HG03280 (cell line): ENCODE data around the gene CRTC1.

ENCODE experiments used
- ATAC-seq: cut with Tn5 transposase; IDR thresholded peaks from one replicate; pipeline ENCODE4 v1.9.1; 2021; ENCODE audit warnings: mild to moderate bottlenecking, moderate library complexity; ENCODE audit not compliant: unreplicated experiment

Gene CRTC1

DNA sequence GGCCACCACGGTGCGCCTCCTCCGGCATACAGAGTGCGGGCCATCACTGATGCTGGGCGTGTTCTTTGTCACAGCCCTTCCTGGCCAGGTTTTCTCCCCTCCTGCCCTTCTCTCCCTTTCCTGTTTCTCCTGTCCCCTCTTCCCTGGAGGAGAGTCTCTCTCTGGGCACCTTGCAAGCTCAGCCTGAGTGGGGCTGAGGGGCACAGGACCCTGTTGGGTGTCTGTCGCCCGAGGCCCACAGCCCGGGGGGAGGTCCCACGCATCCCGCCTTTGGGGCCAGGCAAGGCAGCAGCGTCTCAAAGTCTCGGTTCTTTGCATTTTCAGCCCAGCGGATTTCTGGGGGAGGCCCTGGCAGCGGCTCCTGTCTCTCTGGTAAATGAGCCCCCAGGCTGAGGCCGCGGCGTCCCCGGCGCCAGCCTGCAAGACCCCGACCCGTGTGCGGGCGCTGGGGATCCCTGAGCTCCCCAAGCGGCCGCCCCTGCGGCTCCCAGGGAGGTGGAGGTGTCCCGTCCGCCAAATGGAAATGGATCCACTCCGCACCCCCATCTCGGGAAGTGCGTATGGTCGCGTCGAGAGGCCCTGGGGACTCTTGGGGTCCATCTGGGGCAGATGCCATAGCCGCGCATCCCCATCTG, 60.4 kb downstream of the CRTC1 start:
- ATAC-seq, result no peak

DNA sequence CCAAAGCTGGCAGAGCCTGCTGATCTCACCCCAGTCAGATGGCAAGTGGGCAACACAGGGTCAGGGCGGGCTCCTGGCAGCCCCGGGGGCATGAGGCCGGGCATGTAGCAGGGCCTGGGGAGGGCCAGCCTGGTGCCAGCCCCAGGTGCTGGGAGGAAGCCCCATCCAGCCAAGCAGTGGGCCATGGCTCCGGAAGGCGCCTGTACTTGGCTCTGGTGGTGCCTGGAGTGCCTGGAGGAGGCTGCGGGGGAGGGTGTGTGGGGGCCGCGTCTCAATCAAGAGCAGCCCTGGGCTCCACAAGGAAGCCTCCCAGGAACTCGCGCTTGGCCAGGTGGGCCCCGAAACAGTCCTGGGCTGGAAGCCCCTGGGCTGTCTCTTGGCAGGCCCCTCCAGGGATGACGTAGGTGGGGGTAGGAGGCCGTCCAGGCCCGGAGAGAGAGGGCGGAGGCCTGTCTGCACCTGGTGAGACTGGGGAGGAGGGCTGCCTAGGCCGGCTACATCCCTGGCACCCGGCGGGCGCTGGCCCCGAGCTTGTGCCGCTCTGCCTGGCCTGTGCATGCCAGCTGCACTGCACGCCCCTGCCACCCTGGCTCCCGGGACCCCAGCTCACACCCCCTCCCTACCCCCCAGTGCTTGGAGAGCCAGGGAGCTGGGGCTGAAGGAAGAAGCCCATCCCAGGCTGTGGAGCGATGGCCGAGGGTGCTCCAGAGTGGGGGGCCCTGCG, 61.7 kb downstream of the CRTC1 start:
- no peak for ATAC-seq

DNA sequence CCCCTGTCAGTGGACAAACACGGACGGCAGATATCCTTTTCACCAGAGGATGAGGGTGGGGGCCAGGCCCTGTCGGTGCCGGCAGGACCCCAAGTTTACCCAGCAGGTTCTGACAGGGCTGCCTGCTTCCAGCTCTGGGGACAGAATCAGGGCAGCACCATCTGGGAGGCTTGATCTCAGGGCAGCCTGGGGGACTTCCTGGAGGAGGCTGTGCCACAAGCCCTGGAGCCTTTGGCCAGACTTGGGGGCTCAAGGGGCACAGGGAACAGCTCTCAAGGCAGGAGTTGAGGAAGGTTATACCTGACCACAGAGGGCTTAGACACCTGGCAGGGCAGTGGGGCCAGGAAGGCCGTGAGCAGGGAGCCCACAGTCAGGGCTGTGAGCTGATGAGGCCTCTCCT, 62.5 kb downstream of the CRTC1 start:
- no peak for ATAC-seq

DNA sequence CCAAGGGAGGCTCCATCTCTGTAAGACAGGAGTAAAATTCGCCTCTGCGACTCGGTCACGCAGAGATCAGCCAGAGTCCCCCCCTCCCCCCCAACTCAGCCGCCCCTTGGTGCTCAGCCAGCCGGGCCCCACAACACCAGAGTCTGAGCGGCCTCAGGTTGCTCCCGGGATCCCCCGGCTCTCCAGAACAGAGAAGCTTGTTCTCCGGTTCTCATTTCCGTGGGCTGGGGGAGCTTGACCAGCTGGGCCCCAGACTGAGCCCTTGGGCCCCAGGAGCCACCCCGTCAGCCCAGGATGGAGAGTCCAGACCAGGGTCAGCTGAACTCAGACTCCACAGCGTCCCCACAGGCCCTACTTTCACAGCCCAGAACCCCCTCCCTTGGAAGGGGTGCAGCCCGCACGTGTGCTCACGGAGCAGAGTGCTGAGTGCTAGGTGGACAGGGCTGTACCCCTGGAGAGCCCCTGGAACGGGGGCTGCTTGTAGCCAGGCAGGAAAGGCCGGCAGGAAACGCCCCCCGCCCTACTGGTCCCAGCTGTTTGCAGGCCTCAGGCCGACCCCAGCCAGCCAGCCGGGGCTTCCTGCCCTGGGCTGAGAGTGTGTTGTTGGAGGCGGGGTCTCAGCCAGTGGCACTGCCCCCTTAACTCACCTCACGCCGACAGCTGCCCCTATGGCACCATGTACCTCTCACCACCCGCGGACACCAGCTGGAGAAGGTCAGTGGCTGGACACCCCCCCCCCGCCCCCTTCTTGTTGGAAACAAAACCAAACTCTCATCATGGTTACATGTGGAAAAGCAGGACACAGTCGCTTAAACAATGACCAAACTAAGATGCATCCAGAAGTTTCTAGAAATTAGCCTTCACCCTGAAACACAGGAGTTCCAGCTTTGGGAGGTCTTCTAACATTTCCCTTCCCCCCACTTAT, 63.2 kb downstream of the CRTC1 start:
- no peak for ATAC-seq

DNA sequence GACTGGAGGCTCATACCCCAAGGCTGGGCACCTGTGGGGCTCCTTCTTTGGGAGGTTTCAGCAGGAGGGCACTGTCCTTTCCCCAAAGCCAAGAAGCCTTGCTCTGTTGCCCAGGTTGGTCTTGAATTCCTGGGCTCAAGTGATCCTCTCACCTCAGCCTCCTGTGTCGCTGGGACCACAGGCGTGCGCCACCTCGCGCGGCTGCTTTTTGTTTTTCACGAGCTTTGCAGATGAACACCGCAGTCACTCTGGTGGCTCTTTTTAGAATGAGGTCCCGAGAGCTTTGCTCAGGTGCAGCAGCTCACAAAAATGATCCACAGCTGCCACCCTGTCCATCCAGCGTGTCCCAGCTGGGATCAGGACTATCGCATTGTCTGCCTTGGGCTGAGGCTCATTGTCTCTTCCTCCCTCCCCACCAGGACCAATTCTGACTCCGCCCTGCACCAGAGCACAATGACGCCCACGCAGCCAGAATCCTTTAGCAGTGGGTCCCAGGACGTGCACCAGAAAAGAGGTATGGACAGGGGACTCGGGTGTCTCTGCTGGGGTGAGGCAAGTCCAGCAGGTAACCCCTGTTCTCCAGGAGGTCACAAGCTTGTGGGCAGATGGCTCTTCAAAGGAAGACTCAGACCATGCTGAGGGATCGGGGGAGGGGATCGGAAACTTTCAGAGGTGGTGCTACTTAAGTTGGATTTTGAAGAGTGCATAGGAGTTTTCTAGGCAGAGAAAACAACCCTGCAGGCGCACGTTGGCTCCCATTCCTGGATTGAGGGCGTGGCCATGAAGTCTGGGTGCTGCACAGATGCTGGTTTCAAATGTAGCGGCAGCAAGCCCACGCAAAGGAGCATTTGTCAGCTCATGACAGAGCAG, 66.1 kb downstream of the CRTC1 start:
- ATAC-seq, result no peak

DNA sequence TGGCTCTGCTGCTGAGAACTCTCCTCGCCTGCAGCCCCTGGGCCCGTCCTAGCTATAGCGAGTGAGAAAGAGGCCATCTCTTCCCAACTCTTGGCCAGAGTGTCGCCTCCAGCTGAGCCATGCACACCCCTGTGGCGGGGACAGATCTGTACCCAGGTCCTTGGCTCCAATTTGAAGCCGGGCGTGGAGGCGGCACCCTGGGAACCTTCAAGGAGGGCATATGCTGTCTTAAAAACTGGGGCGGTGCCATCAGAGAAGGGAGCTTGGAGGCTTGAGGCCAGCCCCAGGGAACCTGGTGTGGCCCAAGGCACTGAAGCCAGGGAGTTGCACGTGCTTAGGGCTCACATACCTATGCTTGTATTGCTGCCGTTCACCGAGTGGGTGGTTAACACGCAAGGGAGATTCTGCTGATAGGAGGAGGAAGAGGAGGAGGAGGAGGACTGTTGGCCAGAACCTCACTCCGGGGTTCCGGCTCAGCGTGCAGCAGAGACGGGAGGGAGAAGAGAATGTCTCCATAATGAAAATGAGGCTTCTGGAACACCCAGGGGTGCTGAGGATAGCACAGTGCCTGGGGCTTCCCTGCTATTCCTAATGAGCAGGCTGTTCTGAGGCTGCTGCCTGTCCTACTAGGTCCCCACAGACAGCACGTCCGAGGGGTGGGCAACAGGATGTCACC, 67.0 kb downstream of the CRTC1 start:
- no peak for ATAC-seq

DNA sequence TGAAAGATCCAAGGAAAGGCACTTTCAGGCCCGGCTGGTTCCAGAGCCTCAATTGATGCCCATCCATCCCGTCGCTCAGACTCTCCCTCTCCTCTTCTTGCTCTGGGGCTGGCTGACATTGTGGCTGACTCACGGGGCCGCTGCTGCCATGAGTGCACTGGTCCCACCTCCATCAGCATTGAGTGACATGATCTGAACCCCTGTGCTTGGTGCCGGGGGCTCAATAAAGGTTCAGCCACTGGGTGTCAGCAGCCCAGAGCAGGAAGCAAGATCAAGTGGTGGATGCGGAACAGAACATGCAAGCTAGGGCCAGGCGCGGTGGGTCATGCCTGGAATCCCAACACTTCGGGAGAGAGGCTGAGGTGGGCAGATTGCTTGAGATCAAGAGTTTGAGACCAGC, 68.1 kb downstream of the CRTC1 start:
- ATAC-seq, result no peak

DNA sequence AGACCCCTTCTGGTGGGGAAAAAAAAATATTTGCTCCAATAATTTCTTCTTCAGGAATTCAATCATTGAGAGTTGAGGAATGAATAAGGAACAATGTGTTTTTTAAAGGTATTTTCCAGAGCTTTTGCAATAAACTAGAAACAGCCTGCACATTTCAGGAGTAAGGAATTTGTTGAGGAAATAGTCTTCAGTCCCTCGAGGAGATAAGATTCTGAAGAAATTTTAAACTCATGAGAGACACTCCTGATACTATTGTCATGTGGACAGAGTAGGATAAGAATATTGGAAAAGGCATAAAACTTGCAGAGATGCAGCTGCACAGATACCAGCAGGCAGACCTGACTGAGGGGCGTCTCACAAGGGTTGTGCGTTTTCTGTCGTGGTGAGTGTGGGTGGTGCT, 71.0 kb downstream of the CRTC1 start:
- no peak for ATAC-seq

DNA sequence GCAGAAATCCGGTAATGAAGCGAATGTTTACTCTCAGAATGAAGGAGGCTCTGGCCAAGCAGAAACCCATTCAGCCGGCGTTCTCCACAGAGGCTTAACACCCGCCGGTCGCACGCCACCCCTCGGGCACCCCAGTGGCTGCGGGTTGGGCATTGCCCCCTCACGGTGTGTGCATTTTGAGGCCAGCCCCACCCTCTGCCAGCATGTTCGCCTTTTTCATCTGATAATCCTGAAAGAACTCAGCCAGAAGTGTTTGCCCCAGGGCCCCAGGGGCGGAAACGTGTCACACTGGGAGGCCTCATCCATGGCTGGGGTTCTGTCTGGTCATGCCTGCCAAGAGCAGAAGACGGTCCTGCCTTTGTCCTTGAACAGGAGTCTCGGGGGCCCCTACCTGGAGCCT, 73.4 kb downstream of the CRTC1 start:
- ATAC-seq, result no peak

DNA sequence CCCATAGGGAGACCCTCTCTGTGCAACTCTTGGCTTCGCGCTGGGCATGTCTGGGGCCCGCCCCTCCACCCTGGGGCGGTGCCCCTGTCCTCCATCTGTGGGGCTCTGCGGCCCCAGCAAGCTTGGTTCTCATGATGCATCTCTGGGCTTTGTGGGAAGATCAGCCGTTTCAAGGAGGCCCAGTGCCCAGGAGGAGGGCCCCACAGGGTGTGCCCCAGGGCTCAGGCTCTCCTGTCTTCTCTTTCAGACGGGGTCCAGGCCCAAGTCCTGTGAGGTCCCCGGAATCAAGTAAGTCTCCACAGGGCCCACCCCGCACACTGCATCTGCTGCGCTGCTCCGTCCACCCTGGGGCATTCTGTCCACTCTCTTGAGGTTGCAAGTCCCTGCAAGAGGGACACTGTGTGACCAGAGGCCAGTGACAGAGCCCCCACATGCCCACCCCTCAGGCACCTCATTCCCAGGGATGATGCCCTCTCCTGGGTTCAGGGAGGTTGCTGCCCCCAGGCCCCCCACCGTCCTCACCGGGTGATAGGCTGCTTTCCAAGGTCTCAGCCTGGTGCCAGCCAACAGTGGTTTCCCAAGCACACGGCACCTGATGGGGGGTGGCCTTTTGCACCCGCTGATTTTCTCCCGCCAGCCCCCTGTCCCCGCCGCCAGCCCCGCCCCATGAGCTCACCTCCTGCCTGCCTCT, 76.0 kb downstream of the CRTC1 start:
- no peak for ATAC-seq

DNA sequence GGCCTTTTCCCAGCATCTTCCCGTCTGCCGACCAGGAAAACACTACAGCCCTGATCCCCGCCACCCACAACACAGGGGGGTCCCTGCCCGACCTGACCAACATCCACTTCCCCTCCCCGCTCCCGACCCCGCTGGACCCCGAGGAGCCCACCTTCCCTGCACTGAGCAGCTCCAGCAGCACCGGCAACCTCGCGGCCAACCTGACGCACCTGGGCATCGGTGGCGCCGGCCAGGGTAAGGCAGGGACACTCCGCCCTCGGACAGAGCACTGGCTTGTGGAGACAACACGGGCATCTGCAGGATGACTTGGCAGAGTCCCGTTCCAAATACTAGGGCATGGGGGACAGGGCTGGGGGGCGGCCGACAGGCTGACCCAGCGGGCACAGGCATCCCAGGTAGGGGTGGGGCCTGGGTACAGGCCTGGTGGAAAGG, 76.5 kb downstream of the CRTC1 start:
- ATAC-seq, result no peak

DNA sequence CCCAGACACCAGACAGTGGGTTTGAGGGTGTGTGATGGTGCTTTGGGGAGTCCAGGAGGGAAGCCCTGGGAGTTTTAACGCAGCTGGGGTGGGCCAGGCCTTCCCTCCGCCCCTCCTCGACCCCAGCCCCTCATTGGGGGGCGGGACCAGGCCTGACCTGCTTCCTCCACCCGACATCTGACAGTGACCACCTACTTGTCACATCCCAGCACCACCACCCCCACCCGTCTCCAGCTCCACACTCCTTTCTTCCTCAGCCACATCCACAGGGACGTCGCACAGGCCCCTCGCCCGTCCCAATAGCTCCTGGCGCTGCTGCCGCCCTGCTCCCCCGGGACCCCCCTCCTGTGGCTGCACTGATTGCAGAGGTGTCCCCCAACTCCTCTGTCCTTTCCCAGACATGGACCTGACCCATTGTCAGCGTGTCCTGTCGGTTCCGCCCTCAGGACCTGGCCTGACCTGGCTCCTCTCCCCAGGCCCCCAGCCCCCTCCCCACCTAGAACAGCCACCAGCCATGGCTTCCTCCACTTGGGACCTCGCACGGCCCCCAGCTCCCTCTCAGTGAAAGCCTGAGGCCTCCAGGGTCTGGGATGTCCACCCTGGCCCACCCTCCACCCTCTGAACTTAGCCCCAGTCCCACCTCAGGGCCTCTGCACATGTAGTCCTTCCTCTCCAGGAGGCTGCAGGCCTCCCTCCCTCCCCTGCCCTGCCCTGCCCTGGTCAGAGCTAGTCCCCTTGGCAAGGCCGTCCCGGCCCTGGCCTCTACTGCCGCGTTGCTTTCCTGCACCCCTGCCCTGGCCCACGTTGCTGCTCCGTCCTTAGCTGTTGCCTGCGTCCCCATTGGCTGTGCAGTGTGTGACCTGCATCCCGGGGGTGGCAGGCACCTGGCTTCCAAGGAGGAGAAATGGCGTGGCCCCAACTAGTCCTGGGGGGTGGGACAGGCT, 77.2 kb downstream of the CRTC1 start:
- ATAC-seq, result no peak

DNA sequence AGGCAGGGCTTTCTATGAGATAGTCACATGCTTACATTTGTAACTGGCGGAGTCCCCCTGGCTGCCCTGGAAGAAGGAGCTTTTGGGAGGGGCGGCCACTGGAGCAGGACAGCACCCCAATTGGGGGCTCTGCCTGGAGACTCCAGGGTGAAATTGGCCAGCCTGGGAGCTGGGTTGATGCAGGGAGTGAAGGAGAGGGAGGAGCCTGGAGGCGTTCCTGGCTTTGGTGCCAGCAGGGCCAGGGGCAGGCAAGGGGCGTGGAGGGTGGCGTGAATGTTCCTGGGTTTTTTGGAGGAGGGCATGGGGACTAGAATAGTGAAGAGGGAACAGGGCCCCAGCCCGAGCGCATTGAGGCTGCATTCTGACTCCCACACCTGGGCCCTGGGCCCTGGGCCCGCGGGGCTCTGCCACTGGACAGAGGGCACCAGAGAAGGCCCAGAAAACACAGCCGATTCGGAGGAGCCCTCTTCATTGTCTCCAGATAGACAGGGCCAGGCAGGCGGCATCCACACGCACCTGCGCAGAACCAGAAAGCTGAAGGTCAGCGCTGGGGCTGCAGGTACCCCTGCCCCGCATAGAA, 78.1 kb downstream of the CRTC1 start:
- ATAC-seq, result no peak

DNA sequence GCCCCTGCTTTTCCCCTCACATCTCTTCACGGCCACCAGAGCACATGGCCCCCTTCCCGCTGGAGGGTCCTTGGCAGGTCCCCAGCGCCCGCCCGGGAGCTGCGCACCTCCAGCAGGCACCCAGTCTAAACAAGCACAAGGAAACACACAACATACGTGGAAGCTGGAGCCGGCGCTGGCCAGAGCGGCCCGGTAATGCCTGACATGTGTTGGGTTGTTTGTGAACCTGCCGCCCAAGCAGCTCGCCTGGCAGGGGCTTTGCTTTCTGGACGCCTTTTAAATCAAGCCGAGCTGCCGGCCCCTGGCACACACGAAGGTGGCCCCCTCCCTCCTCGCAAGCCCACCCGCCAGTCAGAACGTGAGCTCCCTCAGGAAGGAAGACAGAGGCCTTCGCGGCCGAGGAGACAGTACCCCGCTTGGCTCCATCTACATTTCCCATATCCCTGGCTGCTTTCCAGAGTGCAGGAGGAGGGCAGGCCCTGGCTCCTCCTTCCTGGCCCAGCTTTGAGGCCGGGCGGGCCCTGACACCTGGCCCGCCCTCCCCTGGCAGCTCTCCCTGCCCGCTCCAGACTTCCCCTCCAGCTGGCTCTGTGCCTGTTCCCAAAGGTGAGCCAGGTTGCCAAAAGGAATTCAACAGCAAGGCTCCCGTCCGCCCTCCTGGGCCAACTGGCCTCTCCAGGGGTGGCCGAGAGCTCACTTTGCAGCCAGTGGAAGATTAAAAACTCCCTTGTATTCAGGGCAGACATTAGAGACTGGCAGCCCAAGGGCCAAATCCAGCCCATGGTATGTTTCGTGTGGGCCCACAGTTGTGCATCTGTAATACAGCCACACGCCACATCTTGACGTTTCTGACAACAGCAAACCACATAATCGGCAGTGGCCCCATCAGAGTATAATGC, 78.9 kb downstream of the CRTC1 start:
- no peak for ATAC-seq

DNA sequence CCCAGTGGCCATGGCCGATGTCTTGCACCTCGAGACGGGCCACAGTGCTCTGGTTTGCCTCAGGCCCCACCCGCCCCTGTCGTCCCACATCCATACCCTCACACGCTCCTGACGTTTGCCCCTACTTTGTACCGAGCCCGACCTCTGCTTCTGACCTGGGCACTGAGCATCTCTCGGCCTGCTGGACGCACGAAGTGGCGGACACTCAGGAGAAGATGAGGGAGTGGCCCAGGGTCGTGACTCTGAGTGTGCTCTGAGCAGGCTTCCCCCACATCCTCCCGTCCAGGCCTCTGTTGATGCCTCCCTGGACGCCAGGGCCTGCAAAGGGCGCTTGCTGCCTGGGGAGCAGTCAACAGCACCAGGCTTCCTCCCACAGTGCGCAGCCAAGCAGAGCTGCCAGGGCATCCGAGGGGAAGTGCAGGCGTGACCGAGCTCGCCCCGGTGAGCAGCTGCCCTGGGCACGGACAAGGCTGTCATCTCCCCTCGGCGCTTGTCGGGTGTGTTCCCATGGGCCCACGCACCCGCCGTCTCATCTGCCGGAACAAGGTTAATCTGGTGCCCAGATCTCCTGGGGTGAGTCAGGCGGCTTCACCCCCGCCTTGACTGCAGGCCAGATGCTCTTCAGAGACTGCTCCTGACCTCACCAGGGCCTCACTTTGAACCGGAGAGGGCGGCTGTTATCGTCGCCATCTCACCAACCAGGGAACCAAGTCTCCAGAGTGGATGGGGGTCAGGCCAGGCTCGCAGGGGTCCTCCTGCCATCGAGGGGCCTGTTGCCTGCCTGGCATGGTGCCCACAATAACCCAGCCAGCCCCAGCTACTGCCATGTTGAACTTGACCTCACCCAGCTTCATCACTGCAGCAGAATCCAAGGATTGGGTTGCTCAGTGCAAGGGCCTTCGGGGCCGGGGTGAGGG, 80.5 kb downstream of the CRTC1 start:
- ATAC-seq, result no peak

DNA sequence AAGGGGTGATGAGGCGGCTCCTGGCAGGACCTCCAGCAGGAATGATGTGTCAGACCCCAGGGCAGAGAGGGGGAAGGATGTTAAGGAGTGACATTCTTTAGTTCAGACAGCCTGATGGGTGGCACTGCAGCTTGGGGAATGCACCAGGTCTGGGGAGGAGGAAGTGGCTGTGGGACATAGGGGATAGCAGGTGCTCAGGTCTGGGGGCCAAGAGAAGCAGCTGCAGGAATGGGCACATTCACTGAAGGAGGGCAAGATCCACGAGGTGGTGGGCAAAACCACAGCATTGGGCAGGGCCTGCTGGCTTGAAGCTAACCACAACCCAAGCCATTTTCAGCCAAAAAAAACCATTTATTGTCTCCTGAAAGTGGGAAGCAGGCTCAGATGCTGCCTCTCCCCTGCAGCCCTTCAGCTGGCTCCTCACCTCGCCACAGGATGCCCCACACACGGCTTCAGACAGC, 81.1 kb downstream of the CRTC1 start:
- no peak for ATAC-seq
